BJ (cell line): ENCODE data around the gene BECN2. TPM values are rescaled to one million over a fixed set of nuclear protein-coding genes. Genes with fewer than 3 reads are reported as not detected.
"Not testable (repeated sequence)": the region's sequence is repeated elsewhere in the genome, so short reads cannot be mapped to it uniquely, and the experiment has no call there.

ENCODE experiments used
- CTCF ChIA-PET: fragments of 350-600 bp; formaldehyde crosslinking; extraction: SDS; loops from one replicate; lab custom pipeline; 2021; ENCODE audit warnings: antibody characterized with exemption, inconsistent platforms; lab: Yijun Ruan, JAX
- POLR2A ChIA-PET: fragments of 300-600 bp; sonication (Branson Sonifier 250); formaldehyde crosslinking; extraction: SDS; loops from one replicate; lab custom pipeline; 2021; ENCODE audit warnings: antibody characterized with exemption; lab: Charles Lee
- DNase-seq: peaks from one replicate; pipeline ENCODE4 v3.0.0-alpha.2; 2011; ENCODE audit warnings: low read depth
- H3K27me3 ChIP-seq: 2 replicates; pipeline ENCODE4 v1.6.0; 2011; ENCODE audit warnings: low read length; ENCODE audit not compliant: control insufficient read depth, insufficient read depth
- H3K36me3 ChIP-seq: 2 replicates; pipeline ENCODE4 v1.5.1; 2011; ENCODE audit warnings: low read length; ENCODE audit not compliant: control insufficient read depth, insufficient read depth
- H3K4me3 ChIP-seq: 2 replicates; pipeline ENCODE4 v1.5.1; 2011; ENCODE audit warnings: low read depth, mild to moderate bottlenecking, control low read depth, low read length
- CTCF ChIP-seq: IDR thresholded peaks from 2 replicates; pipeline ENCODE4 v1.5.1; 2011; ENCODE audit warnings: low read depth, mild to moderate bottlenecking, control low read depth, inconsistent platforms, low read length, moderate library complexity; ENCODE audit not compliant: insufficient read depth
- polyA plus RNA-seq: library from polyadenylated mRNA; depleted of rRNA; stranded (reverse); fragments of >200 nt; gene quantifications from 2 replicates; pipeline ENCODE4 v1.2.3, GENCODE V29; 2011

BECN2 gene
- polyA plus RNA-seq, 1 experiment, result not detected

- DNase-seq, result no peak
- CTCF ChIA-PET, result interaction anchor here (1.9 kb wide), 1 partner anchor 9 kb away, joined by 6 read pairs; no protein-coding TSS in a partner anchor
- H3K4me3 ChIP-seq, result no peak overlapping the region
- POLR2A ChIA-PET, result no interaction called here
- no peak for TF ChIP-seq CTCF
- H3K27me3 ChIP-seq, result no peaks in the 10 kb centered on the region
- H3K36me3 ChIP-seq, result no peaks in the 10 kb centered on the region
These were observed 18.7 kb downstream of the BECN2 start for GRCh38 chr1:241976229-241976628.

GRCh38 chr1:241979071-241979470, 21.5 kb downstream of the BECN2 start:
- DNase-seq, result no peak
- Histone ChIP-seq H3K27me3 (no peaks in the 10 kb centered on the region), H3K4me3 (no peak overlapping the region), H3K36me3 (no peaks in the 10 kb centered on the region)
- POLR2A ChIA-PET, result no interaction called here
- no peak for TF ChIP-seq CTCF
- CTCF ChIA-PET, result interaction anchor here (1.4 kb wide), 1 partner anchor 78 kb away, joined by 3 read pairs; no protein-coding TSS in a partner anchor

- ChIA-PET POLR2A (interaction anchor here (0.6 kb wide), 1 partner anchor 27 kb away, joined by 9 read pairs; no protein-coding TSS in a partner anchor), CTCF (interaction anchor here (1.4 to 1.6 kb wide), 2 partner anchors 19 to 79 kb away, joined by 3 to 10 read pairs; partner anchors contain the start of gene MAP1LC3C)
- no peaks in the 10 kb centered on the region for H3K36me3 ChIP-seq
- H3K27me3 ChIP-seq, result no peaks in the 10 kb centered on the region
- no peak for TF ChIP-seq CTCF
- DNase-seq, result no peak
- no peak overlapping the region for H3K4me3 ChIP-seq
These were observed 22.4 kb downstream of the BECN2 start for GRCh38 chr1:241979926-241980325.

- TF ChIP-seq CTCF, result peak; percentile 68
- CTCF ChIA-PET, result interaction anchor here (0.7 to 5.3 kb wide), 21 partner anchors 9 to 457 kb away, joined by 3 to 45 read pairs (median 5); partner anchors contain the start of gene MAP1LC3C
These were observed 28.2 kb downstream of the BECN2 start for GRCh38 chr1:241985787-241986186.

GRCh38 chr1:241988389-241988930, 30.9 kb downstream of the BECN2 start:
- DNase-seq, POLR2A ChIA-PET, H3K36me3 ChIP-seq, H3K27me3 ChIP-seq, H3K4me3 ChIP-seq: not testable (repeated sequence)
- CTCF ChIA-PET, result interaction anchor here (0.6 to 5.3 kb wide), 4 partner anchors 10 to 377 kb away, joined by 4 to 45 read pairs (median 10); partner anchors contain the start of gene MAP1LC3C

More at GRCh38 chr1:241985787-241986186, 28.2 kb downstream of the BECN2 start:
- H3K36me3 ChIP-seq, result no peaks in the 10 kb centered on the region
- no peak overlapping the region for H3K4me3 ChIP-seq
- no peaks in the 10 kb centered on the region for H3K27me3 ChIP-seq
- POLR2A ChIA-PET, result interaction anchor here (0.7 kb wide), 1 partner anchor 67 kb away, joined by 3 read pairs; no protein-coding TSS in a partner anchor
- no peak for DNase-seq
